AG04449 (cell line): Measurements from ENCODE around the gene NOC3L.

Source experiments
- CTCF ChIA-PET: fragments of 350-600 bp; formaldehyde crosslinking; extraction: SDS; loops from one replicate; lab custom pipeline; 2021; ENCODE audit warnings: antibody characterized with exemption; lab: Yijun Ruan, JAX
- POLR2A ChIA-PET: fragments of 400-600, 350-600 bp; formaldehyde crosslinking; extraction: SDS; loops from one replicate; lab custom pipeline; 2020; ENCODE audit warnings: antibody characterized with exemption, inconsistent platforms; lab: Yijun Ruan, JAX
- DNase-seq: peaks from one replicate; pipeline ENCODE4 v3.0.0-alpha.2; 2010; ENCODE audit warnings: low read depth, low spot score
- H3K4me3 ChIP-seq: 2 replicates; pipeline ENCODE4 v1.5.1; 2011; ENCODE audit warnings: low read depth, mild to moderate bottlenecking, control low read depth, low read length
- TF ChIP-seq, protein P1 (sequence below): IDR thresholded peaks from one replicate; pipeline ENCODE4 v1.5.1; 2011; ENCODE audit warnings: mild to moderate bottlenecking, moderate library complexity, low read length, control low read depth, inconsistent platforms; ENCODE audit not compliant: insufficient read depth; ENCODE audit errors: missing control alignments

NOC3L gene

DNA sequence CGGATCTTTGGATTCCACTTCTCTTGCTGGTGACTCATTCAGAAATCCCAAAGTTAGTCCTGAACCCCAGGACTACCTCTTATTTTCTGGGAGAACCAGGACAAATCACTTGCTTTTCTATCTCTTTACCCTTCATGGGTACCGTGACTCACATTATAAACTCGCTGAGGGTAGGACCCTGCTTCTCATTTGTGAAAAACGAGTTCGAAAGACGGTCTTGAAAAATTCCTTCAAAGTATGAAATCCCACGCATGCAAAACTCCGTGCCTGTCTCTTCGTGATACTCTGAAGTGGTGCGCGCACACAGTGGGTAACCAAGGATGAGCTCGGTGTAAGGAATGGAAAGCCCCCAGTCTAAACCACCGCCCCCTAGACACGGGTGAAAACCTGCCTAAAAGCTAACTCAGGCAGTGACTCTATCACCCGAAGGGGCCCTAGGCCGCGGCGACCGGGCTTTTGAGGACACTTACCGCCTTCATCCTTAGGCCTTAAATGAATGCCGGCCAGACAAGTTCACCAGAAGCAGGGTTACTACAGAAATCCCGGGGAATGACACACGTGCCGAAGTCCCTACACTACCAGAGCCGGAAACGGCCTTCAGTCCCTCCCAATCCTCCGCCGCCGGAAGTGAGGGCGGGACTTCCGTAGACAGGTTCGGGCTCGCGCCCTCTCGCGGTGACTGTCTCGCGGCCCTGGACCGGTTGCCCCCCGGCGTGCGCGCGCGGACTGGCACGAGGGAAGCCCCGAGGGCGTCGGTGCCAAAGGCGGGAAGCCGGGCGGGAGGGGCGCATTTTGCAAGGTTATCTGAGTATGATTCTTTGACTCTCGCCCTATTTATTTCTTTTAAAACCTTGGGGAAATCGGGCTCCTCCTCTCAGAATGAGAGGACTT is at the start of gene NOC3L:
NOC3L (minus strand) TSS at position 580 of the 891 bp plus-strand sequence; CDS start at position 479, 101 bp downstream.
- TF ChIP-seq, protein P1, sequence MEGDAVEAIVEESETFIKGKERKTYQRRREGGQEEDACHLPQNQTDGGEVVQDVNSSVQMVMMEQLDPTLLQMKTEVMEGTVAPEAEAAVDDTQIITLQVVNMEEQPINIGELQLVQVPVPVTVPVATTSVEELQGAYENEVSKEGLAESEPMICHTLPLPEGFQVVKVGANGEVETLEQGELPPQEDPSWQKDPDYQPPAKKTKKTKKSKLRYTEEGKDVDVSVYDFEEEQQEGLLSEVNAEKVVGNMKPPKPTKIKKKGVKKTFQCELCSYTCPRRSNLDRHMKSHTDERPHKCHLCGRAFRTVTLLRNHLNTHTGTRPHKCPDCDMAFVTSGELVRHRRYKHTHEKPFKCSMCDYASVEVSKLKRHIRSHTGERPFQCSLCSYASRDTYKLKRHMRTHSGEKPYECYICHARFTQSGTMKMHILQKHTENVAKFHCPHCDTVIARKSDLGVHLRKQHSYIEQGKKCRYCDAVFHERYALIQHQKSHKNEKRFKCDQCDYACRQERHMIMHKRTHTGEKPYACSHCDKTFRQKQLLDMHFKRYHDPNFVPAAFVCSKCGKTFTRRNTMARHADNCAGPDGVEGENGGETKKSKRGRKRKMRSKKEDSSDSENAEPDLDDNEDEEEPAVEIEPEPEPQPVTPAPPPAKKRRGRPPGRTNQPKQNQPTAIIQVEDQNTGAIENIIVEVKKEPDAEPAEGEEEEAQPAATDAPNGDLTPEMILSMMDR = peak; percentile 95
- POLR2A ChIA-PET = interaction anchor here (1.0 kb wide), 1 partner anchor 40 kb away, joined by 4 read pairs; the partner anchor contains the start of gene TBC1D12
- CTCF ChIA-PET = interaction anchor here (0.6 to 4.3 kb wide), 27 partner anchors 8 to 455 kb away, joined by 3 to 41 read pairs (median 4); partner anchors contain the start of gene TBC1D12

GRCh38 chr10:94412449-94412848 is 49.7 kb upstream of the NOC3L start:
- peak; percentile 68 for DNase-seq
- POLR2A ChIA-PET = no interaction called here
- TF ChIP-seq, protein P1 = no peak
- CTCF ChIA-PET = interaction anchor here (1.1 to 3.0 kb wide), 5 partner anchors 27 to 92 kb away, joined by 3 to 14 read pairs (median 5); partner anchors contain the start of gene NOC3L
- no peak overlapping the region for H3K4me3 ChIP-seq

More for the DNA sequence above, at the start of gene NOC3L:
- peak within 1 kb of the TSS; percentile 66 for H3K4me3 ChIP-seq
- DNase-seq = peak; percentile 53

DNA sequence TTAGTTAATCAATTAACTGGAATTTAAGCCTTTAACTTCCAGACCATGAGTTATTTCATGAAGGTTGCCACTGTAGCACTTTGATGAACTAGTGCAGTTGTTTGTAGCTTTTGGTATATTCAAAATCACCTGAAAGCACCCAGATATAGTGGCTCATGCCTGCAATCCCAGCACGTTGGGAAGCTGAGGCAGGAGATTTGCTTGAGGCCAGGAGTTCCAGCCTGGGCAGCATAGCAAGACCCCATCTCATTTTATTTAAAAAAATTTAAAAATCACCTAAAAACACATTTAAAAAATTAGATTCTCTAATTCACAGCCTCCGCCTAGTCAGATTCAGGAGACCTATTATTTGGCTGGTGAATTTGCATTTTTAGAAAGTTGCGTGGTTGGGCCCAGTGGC is 48.6 kb upstream of the NOC3L start:
- no peak overlapping the region for H3K4me3 ChIP-seq
- ChIA-PET POLR2A (no interaction called here), CTCF (interaction anchor here (0.8 to 3.0 kb wide), 9 partner anchors 10 to 91 kb away, joined by 3 to 14 read pairs (median 5); partner anchors contain the start of genes NOC3L and TBC1D12)
- DNase-seq = no peak
- TF ChIP-seq, protein P1 = no peak

- POLR2A ChIA-PET = no interaction called here
- no peak for DNase-seq
- TF ChIP-seq, protein P1 = no peak
- CTCF ChIA-PET = interaction anchor here (0.8 to 2.2 kb wide), 3 partner anchors 20 to 46 kb away, joined by 5 to 12 read pairs (median 8); partner anchors contain the start of gene NOC3L
- H3K4me3 ChIP-seq = no peak overlapping the region
Measured at GRCh38 chr10:94409021-94409657, 46.4 kb upstream of the NOC3L start.

- no peak for DNase-seq
- H3K4me3 ChIP-seq = no peak overlapping the region
- ChIA-PET POLR2A (no interaction called here), CTCF (interaction anchor here (0.9 to 2.2 kb wide), 4 partner anchors 11 to 45 kb away, joined by 3 to 12 read pairs (median 6); partner anchors contain the start of gene NOC3L)
- TF ChIP-seq, protein P1 = no peak
Measured at GRCh38 chr10:94407668-94408067, 44.9 kb upstream of the NOC3L start.
